GM19240 (cell line): ENCODE data around the gene TAF3.

Source experiments
- DNase-seq: peaks from one replicate; pipeline ENCODE4 v3.0.0; 2011; ENCODE audit warnings: low spot score; ENCODE audit not compliant: insufficient read length

The TAF3 gene

DNA sequence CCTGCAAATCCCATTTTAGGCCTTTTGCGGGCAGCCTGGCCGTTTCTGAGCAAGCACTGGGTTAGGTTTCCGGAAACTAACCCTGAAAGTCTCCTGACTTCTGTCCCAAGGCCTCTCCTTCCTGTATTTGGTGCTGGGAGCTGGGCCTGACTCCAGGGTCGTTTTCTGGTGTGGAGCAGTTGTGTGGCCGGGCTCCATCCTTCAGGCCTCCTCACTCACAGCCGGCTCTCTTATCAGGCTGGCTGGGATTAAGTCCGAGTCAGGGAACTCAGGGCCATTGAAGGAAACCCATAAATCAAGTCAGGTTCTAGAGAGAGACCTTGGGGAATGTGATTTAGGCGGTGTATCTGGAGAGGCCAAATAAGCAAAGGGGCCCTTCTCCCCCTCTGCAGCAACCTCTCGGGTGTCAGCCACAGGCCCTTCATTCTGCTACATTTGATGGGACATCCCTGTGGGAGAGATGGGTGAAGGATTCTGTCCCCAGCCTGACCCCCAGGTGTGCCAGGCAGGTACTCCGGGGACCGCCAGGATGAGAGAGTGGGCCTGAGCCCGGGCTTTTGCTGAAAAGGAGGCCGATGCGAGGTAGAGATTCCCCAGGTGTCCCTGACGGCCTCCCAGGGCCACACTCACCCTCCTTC lies 239.4 kb downstream of the TAF3 start:
- no peak for DNase-seq

DNA sequence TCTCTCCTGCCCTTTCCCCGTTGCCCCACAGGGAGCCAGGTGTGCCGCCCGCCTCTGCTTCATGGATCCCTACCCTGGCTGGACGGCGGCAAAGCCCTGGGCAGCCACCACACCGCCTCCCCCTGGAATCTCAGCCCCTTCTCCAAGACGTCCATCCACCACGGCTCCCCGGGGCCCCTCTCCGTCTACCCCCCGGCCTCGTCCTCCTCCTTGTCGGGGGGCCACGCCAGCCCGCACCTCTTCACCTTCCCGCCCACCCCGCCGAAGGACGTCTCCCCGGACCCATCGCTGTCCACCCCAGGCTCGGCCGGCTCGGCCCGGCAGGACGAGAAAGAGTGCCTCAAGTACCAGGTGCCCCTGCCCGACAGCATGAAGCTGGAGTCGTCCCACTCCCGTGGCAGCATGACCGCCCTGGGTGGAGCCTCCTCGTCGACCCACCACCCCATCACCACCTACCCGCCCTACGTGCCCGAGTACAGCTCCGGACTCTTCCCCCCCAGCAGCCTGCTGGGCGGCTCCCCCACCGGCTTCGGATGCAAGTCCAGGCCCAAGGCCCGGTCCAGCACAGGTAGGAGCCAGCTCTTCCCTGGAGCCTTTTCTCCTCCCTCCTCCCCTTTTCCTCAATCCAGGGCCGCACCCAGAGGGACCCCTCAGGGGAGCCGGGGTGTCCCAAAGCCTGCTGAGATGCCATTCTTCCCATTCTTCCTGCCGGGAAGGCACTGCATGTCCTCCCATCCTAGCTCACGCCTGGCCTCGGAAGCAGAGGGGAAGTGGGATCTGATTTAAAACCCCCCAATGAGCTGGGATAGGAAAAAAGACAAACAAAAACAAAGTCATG lies 240.2 kb downstream of the TAF3 start:
- DNase-seq, result no peak

DNA sequence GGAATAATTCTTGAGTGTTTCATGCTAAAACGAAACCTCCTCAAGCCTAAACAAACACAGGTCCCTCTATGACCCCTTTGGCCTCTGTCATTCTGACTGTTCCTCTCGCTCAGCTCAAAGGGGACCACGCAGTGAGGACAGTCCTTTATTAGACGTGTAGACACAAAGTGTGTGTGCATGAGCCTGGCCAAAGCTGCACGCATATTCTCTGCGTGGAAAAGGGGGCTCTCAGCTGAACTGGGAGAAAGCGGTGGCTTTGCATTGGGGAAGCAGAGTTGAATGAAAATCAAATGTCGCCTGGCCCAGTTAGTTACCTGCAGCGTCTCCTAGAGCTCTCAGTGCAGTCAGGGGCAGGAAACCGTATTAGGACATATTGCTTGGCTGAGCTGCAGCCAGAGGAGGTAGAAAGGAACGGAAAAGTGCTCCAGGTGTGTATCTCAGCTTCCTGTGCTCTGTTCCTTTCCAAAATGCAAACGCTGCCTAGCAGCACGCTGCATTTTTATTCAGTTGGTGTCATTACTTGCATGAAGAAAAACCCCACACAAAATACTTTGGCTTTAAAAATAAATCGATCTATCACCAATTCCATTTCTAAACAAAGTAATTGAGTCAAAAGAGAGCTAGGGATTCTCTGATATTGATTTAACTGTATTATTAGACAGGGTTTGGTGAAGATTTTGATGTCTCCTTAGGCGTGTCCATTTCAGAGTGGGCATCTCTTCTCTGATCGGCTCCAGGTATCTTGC lies 241.1 kb downstream of the TAF3 start:
- DNase-seq, result no peak

DNA sequence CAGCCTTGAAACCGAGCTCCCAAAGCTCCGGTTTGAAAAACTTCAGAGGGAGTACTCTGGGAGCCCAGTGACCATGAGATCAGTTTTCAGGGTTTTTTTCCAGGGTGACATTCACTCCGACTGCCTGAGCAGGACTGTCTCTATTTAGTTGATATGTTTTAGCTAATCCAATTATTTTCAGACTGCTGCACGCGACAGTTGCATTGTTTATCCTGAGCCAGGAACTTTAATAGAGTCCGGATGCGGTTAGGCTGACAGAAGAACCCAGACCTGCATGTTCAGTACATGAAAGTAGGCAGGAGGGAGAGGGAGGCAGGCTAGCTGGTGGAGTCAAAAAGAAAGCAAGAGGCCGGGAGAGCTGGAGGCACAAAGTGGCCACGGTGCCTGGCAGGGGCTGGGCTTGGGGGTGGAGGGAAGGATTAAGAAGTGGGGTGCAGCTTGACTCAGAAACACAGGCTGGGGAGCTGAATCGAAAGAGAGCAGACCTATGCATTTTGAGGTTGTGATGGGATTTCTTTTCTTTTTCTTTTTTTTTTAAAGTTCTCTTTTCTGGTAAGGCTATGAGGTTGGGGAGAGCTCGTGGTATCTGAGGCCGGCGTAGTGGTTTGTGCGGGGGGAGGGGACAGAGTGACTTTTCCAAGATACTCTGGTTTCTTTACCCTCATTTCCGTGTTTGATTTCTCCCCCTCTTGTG lies 241.9 kb downstream of the TAF3 start:
- DNase-seq, result no peak

DNA sequence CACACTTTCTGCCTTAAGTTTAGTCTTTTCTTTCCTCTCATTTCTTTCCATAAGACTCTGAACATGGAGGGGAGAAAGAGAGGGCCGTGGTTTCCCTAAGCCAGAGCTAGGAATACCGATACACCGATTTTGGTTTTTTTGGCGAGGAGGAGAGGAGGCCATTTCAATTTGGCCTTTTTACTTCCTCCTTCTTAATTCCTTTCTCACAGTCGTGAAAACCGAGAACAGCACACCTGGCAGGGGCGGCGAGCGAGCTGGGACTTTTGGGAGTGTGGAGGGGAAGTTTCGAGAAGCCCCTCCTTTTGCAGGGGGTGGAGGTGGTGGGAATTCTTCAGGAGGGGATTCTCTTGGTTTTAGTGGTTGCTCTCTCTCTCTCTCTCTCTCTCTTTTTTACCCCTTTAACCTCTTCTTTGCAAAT lies 242.4 kb downstream of the TAF3 start:
- no peak for DNase-seq

DNA sequence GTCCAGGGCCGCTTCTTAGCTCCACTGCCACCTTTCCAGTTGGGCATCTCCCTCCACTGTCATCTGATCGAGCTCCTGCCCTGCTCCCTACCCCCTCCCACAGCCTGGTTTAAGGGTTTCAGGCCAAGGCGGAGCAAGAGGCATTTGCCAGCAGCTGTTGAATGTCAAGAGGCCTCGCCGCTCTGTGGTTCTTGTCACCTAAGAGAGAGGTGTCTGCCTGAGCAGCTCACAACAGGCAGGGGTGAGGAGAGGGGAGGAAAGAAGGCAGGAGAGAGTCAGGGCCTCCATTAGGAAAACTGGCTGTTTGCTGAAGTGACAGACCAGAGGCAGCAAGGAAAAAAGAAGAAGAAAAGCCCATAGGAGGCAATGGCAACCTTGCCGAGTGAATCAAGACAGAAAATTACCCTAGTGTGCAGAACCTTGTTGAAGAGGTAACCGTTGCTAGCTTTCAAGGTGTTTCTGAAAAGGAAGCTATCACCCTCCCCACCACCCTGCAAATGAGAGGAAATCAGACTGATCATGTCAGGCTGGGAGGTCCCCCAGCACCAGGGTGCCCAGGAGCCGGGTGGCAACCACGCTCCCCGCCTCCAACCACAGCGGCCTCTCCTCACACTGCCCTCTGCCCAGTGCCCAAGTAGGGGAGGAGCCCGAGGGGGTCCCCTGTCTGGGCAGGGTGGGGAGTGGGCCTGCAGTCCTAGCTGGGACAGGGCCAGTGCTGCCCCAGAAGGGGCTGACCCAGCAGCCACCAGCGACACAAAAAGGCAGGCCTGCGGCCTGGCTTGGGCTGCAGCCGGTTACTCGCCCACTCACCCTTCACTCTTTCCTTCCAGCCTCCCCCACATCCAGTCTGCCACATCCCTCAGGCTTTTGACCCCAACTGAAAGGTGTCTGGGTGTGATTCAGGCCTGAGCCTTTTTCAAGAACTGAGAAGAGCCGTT lies 243.2 kb downstream of the TAF3 start:
- no peak for DNase-seq

DNA sequence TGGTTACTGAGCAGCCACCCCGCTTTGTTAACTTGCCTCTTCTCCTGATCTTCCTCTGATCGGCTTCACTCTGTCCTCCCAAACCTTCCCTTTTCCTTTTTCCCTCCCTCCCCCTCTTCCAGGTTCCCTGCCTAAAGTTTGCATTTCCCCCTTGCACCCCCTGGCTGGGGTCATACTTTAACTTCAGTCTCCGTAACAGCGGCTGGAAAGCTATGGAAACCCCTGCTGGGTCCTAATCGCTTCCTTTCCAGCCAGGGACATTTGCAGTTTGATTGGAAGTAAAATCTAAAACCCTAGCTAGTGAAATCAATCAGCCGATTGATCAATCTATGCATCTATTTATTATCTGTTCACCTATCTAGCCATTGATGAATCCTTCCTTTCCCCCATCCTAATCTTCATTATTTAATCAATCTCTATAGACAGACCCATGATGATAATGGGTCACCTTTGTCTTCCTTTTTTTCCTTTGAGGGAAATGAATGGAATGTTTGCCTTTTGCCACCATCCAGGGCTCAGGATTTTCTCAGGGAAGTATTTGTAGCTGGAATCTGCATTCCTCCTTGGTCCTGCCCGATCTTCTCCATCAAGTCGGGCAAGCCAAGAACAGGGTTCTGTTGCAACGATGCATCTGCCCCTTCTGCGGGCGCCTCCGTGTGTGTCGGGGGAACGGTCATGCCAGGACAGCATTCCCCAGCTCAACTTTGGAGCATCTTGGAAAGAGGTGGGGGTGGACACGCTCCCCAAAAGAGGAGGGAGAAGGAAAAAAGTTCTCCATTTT lies 245.0 kb downstream of the TAF3 start:
- no peak for DNase-seq

DNA sequence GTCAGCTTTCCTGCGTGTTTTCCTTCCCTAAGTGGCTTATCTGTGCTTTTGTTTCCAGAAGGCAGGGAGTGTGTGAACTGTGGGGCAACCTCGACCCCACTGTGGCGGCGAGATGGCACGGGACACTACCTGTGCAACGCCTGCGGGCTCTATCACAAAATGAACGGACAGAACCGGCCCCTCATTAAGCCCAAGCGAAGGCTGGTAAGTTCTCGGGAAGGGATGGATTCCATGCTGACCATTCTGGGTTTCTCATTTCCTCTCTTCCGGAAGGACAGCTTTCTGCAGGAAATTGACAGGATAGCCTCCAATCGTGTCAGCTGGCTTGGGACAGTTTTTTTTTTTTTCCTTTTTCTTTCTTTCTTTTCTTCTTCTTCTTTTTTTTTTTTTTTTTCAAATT lies 245.6 kb downstream of the TAF3 start:
- DNase-seq, result no peak

DNA sequence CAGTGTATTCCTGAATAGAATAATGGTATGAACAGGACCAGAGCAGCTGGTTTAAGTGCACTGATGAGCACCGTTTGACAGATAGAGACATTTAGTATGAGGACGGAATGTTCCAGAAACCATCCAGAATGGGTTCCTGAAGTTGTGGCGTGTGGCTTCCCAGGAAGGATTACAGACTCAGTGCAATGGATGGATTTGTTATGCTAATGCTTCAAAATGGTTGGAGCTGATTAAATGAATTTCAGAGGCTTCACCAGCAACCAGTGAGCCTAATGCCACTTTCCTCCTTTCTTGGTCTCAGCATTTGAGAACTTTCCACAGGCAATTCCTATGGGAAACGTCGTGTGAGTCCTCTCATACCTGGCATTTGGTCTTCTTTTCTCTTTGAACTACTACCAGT lies 246.1 kb downstream of the TAF3 start:
- no peak for DNase-seq

DNA sequence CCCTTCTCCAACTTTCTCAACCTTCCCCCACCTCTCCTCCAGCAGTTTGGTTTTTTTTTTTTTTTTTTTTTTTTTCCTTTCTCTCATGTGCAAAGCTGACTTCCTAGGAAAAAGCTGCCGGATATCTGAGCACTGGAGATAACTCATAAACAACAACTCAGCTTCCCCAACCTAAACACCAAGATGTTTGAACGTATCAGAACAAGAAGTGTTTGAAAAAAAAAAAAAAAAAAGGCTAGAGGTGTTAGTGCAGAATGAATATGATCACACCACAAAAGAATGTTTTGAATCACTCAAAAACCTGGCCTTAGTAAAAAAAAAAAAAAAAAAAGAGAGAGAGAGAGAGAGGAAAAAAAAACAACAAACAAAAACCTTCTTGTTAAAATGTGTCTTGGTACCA lies 247.3 kb downstream of the TAF3 start:
- DNase-seq, result no peak

DNA sequence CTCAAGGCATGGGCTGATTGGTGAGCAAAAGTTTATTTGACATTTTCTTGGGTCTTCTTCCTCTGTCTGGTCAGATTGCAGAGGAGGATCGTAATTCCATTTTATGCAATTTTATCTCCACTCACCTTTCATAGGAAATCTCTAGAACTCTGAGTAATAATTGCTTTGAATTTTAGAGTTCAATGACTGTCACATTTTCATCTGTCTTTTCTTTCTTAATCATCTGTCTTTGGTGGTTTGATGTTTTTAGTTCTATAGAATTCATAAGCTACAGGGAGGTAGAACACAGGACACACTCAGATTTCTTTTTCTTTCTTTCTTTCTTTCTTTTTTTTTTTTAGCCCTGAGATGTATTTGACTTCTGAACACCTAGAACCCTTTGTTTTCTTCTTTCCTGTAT lies 247.8 kb downstream of the TAF3 start:
- no peak for DNase-seq
